SK-N-SH (cell line): ENCODE results near the gene OTUB1. TPM values are rescaled to one million over a fixed set of nuclear protein-coding genes. Genes with fewer than 3 reads are reported as not detected.

Experiments
- CTCF ChIA-PET: fragments of 300-600, 350-600 bp; formaldehyde crosslinking; extraction: SDS; loops from one replicate; lab custom pipeline; 2021; lab: Yijun Ruan, JAX
- POLR2A ChIA-PET: fragments of 350-600 bp; sonication (Branson Sonifier 250); formaldehyde crosslinking; extraction: SDS; loops from one replicate; lab custom pipeline; 2020; ENCODE audit warnings: antibody characterized with exemption, inconsistent platforms; lab: Yijun Ruan, JAX
- DNase-seq: peaks from one replicate; pipeline ENCODE4 v3.0.0; 2012
- H2AFZ ChIP-seq: fragments of 200-600 bp; sonication (generic); 2 replicates; pipeline ENCODE4 v1.8.1; 2016; ENCODE audit warnings: antibody characterized with exemption, mild to moderate bottlenecking, low read depth
- H3F3A ChIP-seq: fragments of 200-600 bp; sonication (generic); replicated peaks from 2 replicates; pipeline ENCODE3; 2016; ENCODE audit warnings: antibody characterized with exemption, mild to moderate bottlenecking; ENCODE audit not compliant: insufficient read depth
- H3K27ac ChIP-seq, 2 experiments: fragments of 200-500 bp in 1 of 2; fragments of 200-600 bp in 1 of 2; sonication (Bioruptor generic) in 1 of 2; sonication (generic), shearing (Covaris generic) in 1 of 2; 2 replicates each; pipeline versions ENCODE4 v1.5.1 to v1.6.1; 2014 to 2016; ENCODE audit warnings: low read depth in 2 of 2, inconsistent platforms in 1 of 2, low read length in 1 of 2, mild to moderate bottlenecking in 1 of 2, mixed read lengths in 1 of 2
- H3K27me3 ChIP-seq: fragments of 200-600 bp; sonication (generic), shearing (Covaris generic); 2 replicates; pipeline ENCODE4 v1.6.1; 2016; ENCODE audit warnings: mixed run types; ENCODE audit not compliant: insufficient read depth
- H3K36me3 ChIP-seq, 2 experiments: fragments of 200-500 bp in 1 of 2; fragments of 200-600 bp in 1 of 2; sonication (Bioruptor generic) in 1 of 2; sonication (generic) in 1 of 2; replicated peaks in 1 of 2; 2 replicates each; pipeline versions ENCODE3 to v1.5.1; 2014 to 2016; ENCODE audit warnings: low read length in 1 of 2, mild to moderate bottlenecking in 1 of 2; ENCODE audit not compliant: insufficient read depth in 2 of 2, control insufficient read depth in 1 of 2
- H3K4me1 ChIP-seq, 2 experiments: fragments of 200-500 bp in 1 of 2; fragments of 200-600 bp in 1 of 2; sonication (Bioruptor generic) in 1 of 2; sonication (generic), shearing (Covaris generic) in 1 of 2; 2 replicates each; pipeline versions ENCODE4 v1.5.1 to v1.6.1; 2014 to 2016; ENCODE audit warnings: low read depth in 1 of 2, low read length in 1 of 2, mixed run types in 1 of 2; ENCODE audit not compliant: insufficient read depth in 2 of 2, control insufficient read depth in 1 of 2
- H3K4me2 ChIP-seq: fragments of 200-600 bp; sonication (generic), shearing (Covaris generic); 2 replicates; pipeline ENCODE4 v1.6.1; 2017; ENCODE audit warnings: mixed run types
- H3K4me3 ChIP-seq, 2 experiments: fragments of 200-500 bp in 1 of 2; fragments of 200-600 bp in 1 of 2; sonication (Bioruptor generic) in 1 of 2; sonication (generic), shearing (Covaris generic) in 1 of 2; 2 replicates each; pipeline versions ENCODE4 v1.5.1 to v1.8.1; 2014 to 2016; ENCODE audit warnings: low read depth in 2 of 2, inconsistent platforms in 1 of 2, low read length in 1 of 2, mild to moderate bottlenecking in 1 of 2, mixed read lengths in 1 of 2, moderate library complexity in 1 of 2
- H3K79me2 ChIP-seq: fragments of 200-600 bp; sonication (generic); 2 replicates; pipeline ENCODE4 v1.8.1; 2017; ENCODE audit warnings: mild to moderate bottlenecking; ENCODE audit not compliant: insufficient read depth
- H3K9ac ChIP-seq: fragments of 200-600 bp; sonication (generic); 2 replicates; pipeline ENCODE4 v1.6.1; 2017; ENCODE audit warnings: mixed run types
- H3K9me2 ChIP-seq: fragments of 200-600 bp; sonication (generic); 2 replicates; pipeline ENCODE4 v1.6.1; 2017; ENCODE audit warnings: mixed run types
- H3K9me3 ChIP-seq: fragments of 200-600 bp; sonication (generic); 2 replicates; pipeline ENCODE4 v1.6.1; 2017; ENCODE audit warnings: mixed run types, mild to moderate bottlenecking, moderate library complexity
- H4K20me1 ChIP-seq: fragments of 200-600 bp; sonication (generic); 2 replicates; pipeline ENCODE4 v1.6.1; 2017; ENCODE audit warnings: mild to moderate bottlenecking, mixed run types; ENCODE audit not compliant: insufficient read depth
- CHD2 ChIP-seq: fragments of 150-350 bp; IDR thresholded peaks from 2 replicates; pipeline ENCODE4 v1.6.1; 2018; ENCODE audit warnings: low read length; ENCODE audit not compliant: partially characterized antibody
- CTCF ChIP-seq: fragments of 200-600 bp; sonication (generic); IDR thresholded peaks from 2 replicates; pipeline ENCODE4 v1.6.1; 2017; ENCODE audit warnings: antibody characterized with exemption, mild to moderate bottlenecking, moderate library complexity
- EP300 ChIP-seq, 2 experiments: IDR thresholded peaks; 2 replicates each; pipeline versions ENCODE4 v1.4.0 to v1.6.1; 2012; ENCODE audit warnings: borderline replicate concordance in 1 of 2, low read depth in 1 of 2, low read length in 1 of 2
- FOXJ3 ChIP-seq: sonication (generic); formaldehyde crosslinking; IDR thresholded peaks from 2 replicates; pipeline ENCODE4 v1.5.1; 2020; ENCODE audit warnings: mild to moderate bottlenecking, missing genetic modification reagents
- GABPA ChIP-seq: IDR thresholded peaks from 2 replicates; pipeline ENCODE4 v1.4.0; 2012; ENCODE audit warnings: low read depth, mild to moderate bottlenecking
- GATA2 ChIP-seq: sonication (generic); formaldehyde crosslinking; IDR thresholded peaks from 2 replicates; pipeline ENCODE4 v1.5.0; 2020; ENCODE audit warnings: mild to moderate bottlenecking, missing genetic modification reagents
- MAX ChIP-seq: IDR thresholded peaks from 2 replicates; pipeline ENCODE4 v1.4.0; 2012; ENCODE audit warnings: low read depth
- MEF2A ChIP-seq: IDR thresholded peaks from 2 replicates; pipeline ENCODE4 v1.4.0; 2012; ENCODE audit warnings: low read depth, borderline replicate concordance
- MXI1 ChIP-seq: IDR thresholded peaks from 2 replicates; pipeline ENCODE4 v1.6.1; 2012; ENCODE audit warnings: mild to moderate bottlenecking, low read depth, low read length, improper control_type of control experiment
- NFIC ChIP-seq: IDR thresholded peaks from 2 replicates; pipeline ENCODE4 v1.4.0; 2012; ENCODE audit warnings: borderline replicate concordance
- NRF1 ChIP-seq: IDR thresholded peaks from 2 replicates; pipeline ENCODE4 v1.6.1; 2012; ENCODE audit warnings: low read depth, mild to moderate bottlenecking, low read length
- POLR2AphosphoS5 ChIP-seq: IDR thresholded peaks from 2 replicates; pipeline ENCODE4 v1.6.1; 2012; ENCODE audit warnings: low read depth, low read length
- REST ChIP-seq: IDR thresholded peaks from 2 replicates; pipeline ENCODE4 v1.6.1; 2012; ENCODE audit warnings: mild to moderate bottlenecking, low read depth, low read length, moderate library complexity
- RFX5 ChIP-seq: IDR thresholded peaks from 2 replicates; pipeline ENCODE4 v1.6.1; 2012; ENCODE audit warnings: mild to moderate bottlenecking, improper control_type of control experiment, low read length
- RXRA ChIP-seq: IDR thresholded peaks from 2 replicates; pipeline ENCODE4 v1.4.0; 2012; ENCODE audit warnings: low read depth, mild to moderate bottlenecking, borderline replicate concordance
- SIN3A ChIP-seq: IDR thresholded peaks from 2 replicates; pipeline ENCODE4 v1.6.1; 2012; ENCODE audit warnings: low read depth, mild to moderate bottlenecking, low read length, moderate library complexity, borderline replicate concordance
- SMC3 ChIP-seq: IDR thresholded peaks from 2 replicates; pipeline ENCODE4 v1.6.1; 2012; ENCODE audit warnings: low read depth, low read length, improper control_type of control experiment
- USF2 ChIP-seq: fragments of 150-350 bp; IDR thresholded peaks from 2 replicates; pipeline ENCODE4 v1.6.1; 2017; ENCODE audit warnings: antibody characterized with exemption, low read length, low read depth, borderline replicate concordance
- ZBTB33 ChIP-seq: IDR thresholded peaks from 2 replicates; pipeline ENCODE4 v1.4.0; 2012; ENCODE audit warnings: low read depth, borderline replicate concordance
- WGBS: methylation state at CpG from one replicate; pipeline ENCODE4 v1.1.6; 2017; ENCODE audit warnings: low lambda C conversion rate; 5-methylcytosine and 5-hydroxymethylcytosine counted together
- polyA plus RNA-seq, 3 experiments: library from polyadenylated mRNA; depleted of rRNA; stranded (reverse); fragments of >200 nt; gene quantifications; 2 replicates each; pipeline ENCODE4 v1.2.3, GENCODE V29; 2012

Gene OTUB1
- polyA plus RNA-seq, 1 of the 3 experiments (the other 2 are of a cell fraction): 183 TPM

GRCh38 chr11:64003807-64004589, 17.8 kb downstream of the OTUB1 start:
- no peaks in the 10 kb centered on the region for H3K9me3 ChIP-seq
- peaks cover 0 to 13% of the 10 kb centered on the region in 2 experiments; a peak in 2 of 4 replicates for H3K4me1 ChIP-seq
- H3K9ac ChIP-seq: no peak overlapping the region
- ChIA-PET POLR2A (no interaction called here), CTCF (interaction anchor here (0.7 kb wide), 1 partner anchor 578 kb away, joined by 3 read pairs; no protein-coding TSS in a partner anchor)
- H3K36me3 ChIP-seq: peaks cover 0 to 20% of the 10 kb centered on the region in 2 experiments
- WGBS: 86% methylated on average over 19 of the region's 23 CpGs
- no peak overlapping the region for H3K4me2 ChIP-seq
- no peaks in the 10 kb centered on the region for H3K27me3 ChIP-seq
- H3F3A ChIP-seq: no peaks in the 10 kb centered on the region
- no peaks in the 10 kb centered on the region for H3K9me2 ChIP-seq
- H3K79me2 ChIP-seq: no peaks in the 10 kb centered on the region
- TF ChIP-seq NRF1 (no peak), FOXJ3 (CRISPR knock-in tag) (no peak), SIN3A (no peak), RFX5 (no peak), MEF2A (no peak), ZBTB33 (no peak), SMC3 (no peak), RXRA (no peak), POLR2AphosphoS5 (no peak), NFIC (no peak), MXI1 (no peak), EP300 (IDR thresholded peaks at IDR 0.05; ENCODE audit: borderline replicate concordance in 1 of 2, low read depth in 1 of 2, low read length in 1 of 2) (no peak), MAX (no peak), REST (no peak), USF2 (no peak), GATA2 (CRISPR knock-in tag) (no peak), CHD2 (no peak), GABPA (no peak), CTCF (no peak)
- peaks cover 17% of the 10 kb centered on the region for H4K20me1 ChIP-seq
- H3K4me3 ChIP-seq: no peak overlapping the region
- no peak for DNase-seq
- no peak overlapping the region for H3K27ac ChIP-seq
- H2AFZ ChIP-seq: no peak overlapping the region
